ENCODE results near the gene NTM.
"Not testable (repeated sequence)": the region's sequence is repeated elsewhere in the genome, so short reads cannot be mapped to it uniquely, and the experiment has no call there.

NTM gene

GRCh38 chr11:132351050-132351449 is 980.6 kb downstream of the NTM start:
- no peak for DNase-seq

- no peak for DNase-seq
Measured at GRCh38 chr11:132352497-132352896, 982.1 kb downstream of the NTM start.

GRCh38 chr11:132353255-132353654 is 982.8 kb downstream of the NTM start:
- DNase-seq, result no peak

- DNase-seq, result no peak
Measured at GRCh38 chr11:132357811-132358572, 987.6 kb downstream of the NTM start.

GRCh38 chr11:132358573-132358953 is 988.1 kb downstream of the NTM start:
- no peak for DNase-seq

- no peak for DNase-seq
Measured at GRCh38 chr11:132361011-132361550, 990.7 kb downstream of the NTM start.

GRCh38 chr11:132365650-132366049 is 995.2 kb downstream of the NTM start:
- no peak for DNase-seq

- DNase-seq, result no peak
Measured at GRCh38 chr11:132367293-132367692, 996.9 kb downstream of the NTM start.

GRCh38 chr11:132370114-132370513 is 999.7 kb downstream of the NTM start:
- DNase-seq, result not testable (repeated sequence)

GRCh38 chr11:132373405-132374143 is 1003.2 kb downstream of the NTM start:
- no peak for DNase-seq

- no peak for DNase-seq
Measured at GRCh38 chr11:132379540-132379939, 1009.1 kb downstream of the NTM start.
